NCI-H526 (cell line): ENCODE measurements around the gene RAX.
"Not testable (repeated sequence)": the region's sequence is repeated elsewhere in the genome, so short reads cannot be mapped to it uniquely, and the experiment has no call there.

Experiments used
- DNase-seq, 2 experiments: peaks; one replicate each; lab custom pipeline; 2025; lab: John Stamatoyannopoulos, UW

The RAX gene

GRCh38 chr18:59273759-59274532 lies 692 bp upstream of the RAX start:
- DNase-seq = no peak

GRCh38 chr18:59272221-59272888 lies 899 bp downstream of the RAX start:
- DNase-seq = no peak

GRCh38 chr18:59271606-59272220 lies 1.5 kb downstream of the RAX start:
- no peak for DNase-seq

- no peak for DNase-seq
Observed at GRCh38 chr18:59270689-59271257, 2.5 kb downstream of the RAX start.

GRCh38 chr18:59269563-59270119 lies 3.6 kb downstream of the RAX start:
- no peak for DNase-seq

- DNase-seq = peak in 1 of 2 experiments; percentile 85
Observed at GRCh38 chr18:59268721-59269562, 4.3 kb downstream of the RAX start.

GRCh38 chr18:59268127-59268720 lies 5.0 kb downstream of the RAX start:
- no peak for DNase-seq

GRCh38 chr18:59267503-59268126 lies 5.6 kb downstream of the RAX start:
- peak in 1 of 2 experiments; percentile 17 for DNase-seq

- DNase-seq = no peak
Observed at GRCh38 chr18:59266886-59267502, 6.3 kb downstream of the RAX start.

GRCh38 chr18:59266459-59266858 lies 6.8 kb downstream of the RAX start:
- no peak for DNase-seq

- no peak for DNase-seq
Observed at GRCh38 chr18:59265974-59266369, 7.3 kb downstream of the RAX start.

- peak in 1 of 2 experiments; percentile 44 for DNase-seq
Observed at GRCh38 chr18:59265246-59265973, 7.8 kb downstream of the RAX start.

GRCh38 chr18:59264651-59265245 lies 8.5 kb downstream of the RAX start:
- DNase-seq = no peak

- DNase-seq = no peak
Observed at GRCh38 chr18:59264121-59264571, 9.1 kb downstream of the RAX start.

GRCh38 chr18:59263661-59264060 lies 9.6 kb downstream of the RAX start:
- no peak for DNase-seq

GRCh38 chr18:59262243-59262642 lies 11.0 kb downstream of the RAX start:
- not testable (repeated sequence) for DNase-seq

- not testable (repeated sequence) for DNase-seq
Observed at GRCh38 chr18:59261842-59262241, 11.4 kb downstream of the RAX start.

GRCh38 chr18:59255491-59255890 lies 17.8 kb downstream of the RAX start:
- DNase-seq = not testable (repeated sequence)
